Ishikawa (cell line): ENCODE measurements around the gene JMJD4.

Source experiments
- EP300 ChIP-seq: IDR thresholded peaks from 2 replicates; pipeline ENCODE4 v1.6.1; 2012; ENCODE audit warnings: borderline replicate concordance
- TAF1 ChIP-seq: IDR thresholded peaks from 2 replicates; pipeline ENCODE4 v1.6.1; 2012; ENCODE audit warnings: low read depth, mild to moderate bottlenecking
- YY1 ChIP-seq: IDR thresholded peaks from 2 replicates; pipeline ENCODE4 v1.6.1; 2012; ENCODE audit warnings: low read depth
- TF ChIP-seq, protein P1 (sequence below): IDR thresholded peaks from 2 replicates; pipeline ENCODE4 v1.6.1; 2012; ENCODE audit warnings: low read depth, mild to moderate bottlenecking

DNA sequence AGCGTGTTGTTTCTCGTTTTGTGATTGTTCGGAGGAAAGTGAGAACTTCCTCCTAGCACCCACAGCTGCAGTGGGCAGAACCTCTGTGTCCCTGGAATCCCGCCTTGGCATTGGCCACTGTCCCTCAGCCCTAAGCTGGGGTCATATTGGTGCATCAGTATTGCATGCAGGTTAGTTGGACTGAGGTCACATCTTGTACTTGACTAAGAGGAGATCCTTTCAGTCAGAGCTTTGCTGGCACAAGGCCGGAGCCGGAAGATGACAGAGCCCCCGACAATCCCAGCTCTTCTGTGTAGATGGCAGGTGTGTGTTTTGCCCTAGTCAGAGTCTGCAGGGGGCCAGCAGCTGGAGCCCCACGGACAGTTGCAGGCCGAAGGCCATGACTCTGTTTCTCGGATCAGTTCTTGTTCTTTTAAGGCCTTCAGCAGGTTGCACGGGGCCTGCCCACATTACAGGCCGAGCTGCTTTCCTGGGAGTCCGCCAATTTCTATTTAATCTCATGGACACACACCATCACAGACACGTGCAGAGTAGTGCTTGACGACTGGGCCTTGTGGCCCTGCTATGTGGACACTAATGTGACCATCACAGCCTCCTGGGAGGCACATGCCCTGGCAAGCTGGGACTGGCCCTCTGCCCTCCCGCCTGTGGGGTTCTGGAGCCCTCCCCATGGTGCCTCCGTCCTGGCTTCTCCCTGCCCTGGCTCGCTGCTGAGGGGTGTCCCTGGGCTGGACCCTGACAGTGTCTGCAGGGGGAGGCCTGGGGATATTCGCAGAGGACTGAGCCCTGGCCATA lies 15.0 kb upstream of the JMJD4 start:
- TF ChIP-seq TAF1 (no peak), EP300 (no peak), YY1 (no peak)
- TF ChIP-seq, protein P1, sequence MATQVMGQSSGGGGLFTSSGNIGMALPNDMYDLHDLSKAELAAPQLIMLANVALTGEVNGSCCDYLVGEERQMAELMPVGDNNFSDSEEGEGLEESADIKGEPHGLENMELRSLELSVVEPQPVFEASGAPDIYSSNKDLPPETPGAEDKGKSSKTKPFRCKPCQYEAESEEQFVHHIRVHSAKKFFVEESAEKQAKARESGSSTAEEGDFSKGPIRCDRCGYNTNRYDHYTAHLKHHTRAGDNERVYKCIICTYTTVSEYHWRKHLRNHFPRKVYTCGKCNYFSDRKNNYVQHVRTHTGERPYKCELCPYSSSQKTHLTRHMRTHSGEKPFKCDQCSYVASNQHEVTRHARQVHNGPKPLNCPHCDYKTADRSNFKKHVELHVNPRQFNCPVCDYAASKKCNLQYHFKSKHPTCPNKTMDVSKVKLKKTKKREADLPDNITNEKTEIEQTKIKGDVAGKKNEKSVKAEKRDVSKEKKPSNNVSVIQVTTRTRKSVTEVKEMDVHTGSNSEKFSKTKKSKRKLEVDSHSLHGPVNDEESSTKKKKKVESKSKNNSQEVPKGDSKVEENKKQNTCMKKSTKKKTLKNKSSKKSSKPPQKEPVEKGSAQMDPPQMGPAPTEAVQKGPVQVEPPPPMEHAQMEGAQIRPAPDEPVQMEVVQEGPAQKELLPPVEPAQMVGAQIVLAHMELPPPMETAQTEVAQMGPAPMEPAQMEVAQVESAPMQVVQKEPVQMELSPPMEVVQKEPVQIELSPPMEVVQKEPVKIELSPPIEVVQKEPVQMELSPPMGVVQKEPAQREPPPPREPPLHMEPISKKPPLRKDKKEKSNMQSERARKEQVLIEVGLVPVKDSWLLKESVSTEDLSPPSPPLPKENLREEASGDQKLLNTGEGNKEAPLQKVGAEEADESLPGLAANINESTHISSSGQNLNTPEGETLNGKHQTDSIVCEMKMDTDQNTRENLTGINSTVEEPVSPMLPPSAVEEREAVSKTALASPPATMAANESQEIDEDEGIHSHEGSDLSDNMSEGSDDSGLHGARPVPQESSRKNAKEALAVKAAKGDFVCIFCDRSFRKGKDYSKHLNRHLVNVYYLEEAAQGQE: no peak
